ENCODE measurements around the gene KCNJ9. TPM values are rescaled to one million over a fixed set of nuclear protein-coding genes. Genes with fewer than 3 reads are reported as not detected.
A peak's percentile ranks its signal among the peaks of the same experiment; 100 is the strongest.

KCNJ9 gene
- total RNA-seq, 1 donor from 2014 or later, result not detected

DNA sequence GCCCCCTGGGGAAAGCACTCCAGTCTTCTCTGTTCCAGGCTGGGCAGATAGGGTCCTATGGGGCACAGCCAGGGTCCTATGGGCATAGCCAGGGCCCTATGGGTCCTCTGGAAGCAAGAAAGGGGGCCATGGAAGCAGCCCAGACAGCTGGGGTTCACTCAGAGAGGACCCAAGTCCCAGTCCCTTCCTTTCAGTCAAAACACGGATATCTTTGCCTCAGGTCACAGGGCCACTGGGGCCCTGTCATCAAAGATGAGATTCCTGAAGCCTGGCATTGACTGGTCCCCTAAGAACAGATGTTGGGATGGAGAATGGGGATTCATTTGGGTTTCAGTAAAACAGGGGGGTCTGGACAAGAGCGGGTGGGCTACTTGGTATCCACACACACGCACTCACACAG is 8.5 kb downstream of the KCNJ9 start:
- DNase-seq, result no peak

DNA sequence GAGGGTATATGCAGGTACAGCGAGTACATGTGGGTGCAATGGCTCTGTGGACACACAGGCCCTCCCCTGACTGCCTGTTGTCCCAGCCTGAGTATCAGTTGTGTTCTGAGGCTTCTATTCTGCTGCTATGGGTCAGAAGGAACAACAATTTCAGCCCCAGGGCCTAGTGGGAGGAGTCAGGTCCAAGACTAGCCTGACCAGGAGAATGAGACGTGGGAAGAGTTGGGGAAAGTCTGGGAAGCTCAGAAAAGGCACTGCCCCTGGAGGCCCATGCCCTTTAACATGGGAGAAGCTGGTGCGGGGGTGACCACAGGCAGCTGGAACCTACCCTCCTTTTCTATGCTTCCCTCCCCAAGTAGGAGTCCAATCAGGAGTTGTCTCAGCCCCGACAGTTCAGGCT is 9.4 kb downstream of the KCNJ9 start:
- DNase-seq, result no peak

DNA sequence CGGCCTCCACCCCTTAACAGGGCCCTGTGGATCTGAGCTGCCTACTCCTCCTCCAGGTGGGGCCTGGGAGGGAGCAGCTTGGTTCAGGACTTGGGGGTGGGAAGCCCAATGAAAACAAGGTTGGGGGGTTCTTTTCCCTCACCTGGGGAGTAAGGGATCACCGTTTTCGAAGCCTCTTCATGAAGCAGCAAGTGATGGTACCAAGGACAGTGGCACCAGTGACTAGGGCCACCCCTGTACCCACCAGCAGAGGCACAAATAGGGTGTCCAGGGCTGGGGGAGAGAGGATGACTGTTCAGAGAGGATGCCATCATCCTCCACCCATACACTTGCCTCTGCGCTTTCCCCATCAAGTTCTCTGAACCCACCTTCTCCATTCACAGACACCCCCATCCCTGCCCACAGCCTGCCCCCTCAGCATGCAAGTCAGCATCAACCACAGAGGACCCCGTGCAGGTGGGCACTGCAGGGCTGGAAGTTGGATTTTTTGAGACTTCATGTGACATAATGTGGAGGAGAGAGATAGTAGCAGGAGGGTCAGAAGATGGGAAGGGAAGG is 10.4 kb downstream of the KCNJ9 start:
- DNase-seq, result no peak

DNA sequence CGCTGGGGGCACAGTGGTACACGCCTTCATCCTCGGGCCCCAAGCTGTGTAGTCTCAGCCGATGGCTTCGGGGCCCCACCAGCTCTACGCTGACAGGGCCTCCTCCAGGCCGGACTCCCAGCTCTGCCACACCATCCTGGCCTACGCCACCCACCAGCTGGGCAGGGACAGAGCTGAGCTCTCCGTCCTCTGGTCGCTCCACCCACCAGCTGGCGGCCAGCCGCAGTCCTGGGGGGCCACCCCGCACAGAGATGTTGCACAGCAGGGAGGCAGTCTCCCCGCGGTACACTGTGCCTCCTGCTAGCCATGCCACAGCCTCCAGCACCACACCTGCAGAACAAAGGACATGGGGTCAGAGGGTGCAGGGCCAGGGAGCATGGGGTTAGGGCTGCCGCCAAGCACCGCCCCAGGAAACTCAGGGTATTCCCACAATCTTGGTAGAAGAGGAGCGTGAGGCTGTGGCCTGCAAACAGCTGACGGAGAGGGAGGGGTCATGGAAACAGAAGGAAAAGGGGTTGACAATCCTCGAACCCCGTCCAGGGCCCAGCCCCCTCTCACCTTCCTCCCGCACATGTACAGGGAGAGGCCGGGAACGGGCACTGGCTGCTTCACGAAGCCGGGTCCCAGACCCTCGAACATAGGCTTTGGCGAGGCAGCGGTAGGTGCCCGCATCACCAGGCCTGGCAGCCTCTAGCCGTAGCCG is 11.2 kb downstream of the KCNJ9 start:
- no peak for DNase-seq

DNA sequence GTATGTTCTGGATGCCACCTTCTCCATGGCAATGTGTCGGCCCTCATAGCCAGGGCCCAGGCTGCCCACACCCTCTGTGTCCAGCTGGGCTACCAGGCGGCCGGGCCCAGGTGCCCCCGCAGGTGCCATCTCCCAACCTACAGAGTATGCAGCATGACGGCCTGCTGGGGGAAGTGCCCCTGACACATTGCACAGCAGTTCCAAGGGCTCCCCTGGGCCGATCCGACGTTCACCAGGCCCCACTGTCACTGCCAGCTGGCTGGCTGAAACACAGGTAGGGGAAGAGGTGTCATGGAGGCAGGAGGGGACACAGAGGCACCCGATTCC is 11.7 kb downstream of the KCNJ9 start:
- no peak for DNase-seq

DNA sequence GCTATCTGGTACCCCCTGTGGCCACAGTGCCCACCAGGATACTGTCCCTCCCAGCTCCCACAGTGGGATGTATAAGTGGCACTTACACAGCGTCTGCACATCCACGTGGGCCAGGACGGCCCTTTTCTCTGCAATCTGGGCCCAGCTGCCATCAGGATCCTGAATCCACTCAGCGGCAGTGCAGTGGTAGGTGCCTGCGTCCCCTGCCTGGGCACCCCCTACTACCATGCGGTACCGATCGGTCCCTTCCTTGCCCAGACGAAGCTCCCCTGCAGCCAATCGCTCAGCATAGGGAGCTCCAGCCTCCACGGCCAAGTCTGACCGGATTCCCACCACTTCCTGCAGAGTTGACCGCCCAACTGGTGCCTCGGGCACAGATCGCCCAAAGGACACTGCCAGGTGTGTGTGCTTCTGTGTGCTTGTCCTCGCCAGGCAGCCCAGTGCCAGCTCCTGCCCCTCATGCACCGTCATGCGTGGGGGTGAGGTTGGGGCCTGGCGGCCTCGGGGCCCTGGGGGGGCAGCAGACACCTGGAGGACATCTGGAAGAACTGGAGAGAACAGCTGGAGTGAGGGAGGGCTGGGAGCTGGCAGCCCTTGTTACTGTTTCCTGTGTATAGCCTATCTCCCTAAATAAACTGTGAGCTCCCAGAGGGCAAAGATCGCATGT is 12.4 kb downstream of the KCNJ9 start:
- DNase-seq, result no peak

DNA sequence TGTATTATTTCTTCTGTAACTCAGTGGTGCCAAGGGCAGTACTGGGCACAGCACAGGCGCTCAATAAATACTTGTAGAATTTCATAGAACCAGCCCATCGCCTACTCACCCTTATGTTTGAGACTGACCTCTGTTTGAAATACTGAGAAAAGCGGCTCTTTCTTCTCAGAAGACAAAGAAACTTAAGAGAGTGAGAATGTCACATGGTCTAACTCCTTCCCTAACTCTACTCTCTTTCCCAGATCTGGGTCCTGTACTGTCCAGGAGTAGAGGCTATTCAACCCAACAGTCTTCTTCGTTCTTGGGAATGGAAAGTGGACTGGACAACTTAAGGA is 12.9 kb downstream of the KCNJ9 start:
- DNase-seq, result no peak

DNA sequence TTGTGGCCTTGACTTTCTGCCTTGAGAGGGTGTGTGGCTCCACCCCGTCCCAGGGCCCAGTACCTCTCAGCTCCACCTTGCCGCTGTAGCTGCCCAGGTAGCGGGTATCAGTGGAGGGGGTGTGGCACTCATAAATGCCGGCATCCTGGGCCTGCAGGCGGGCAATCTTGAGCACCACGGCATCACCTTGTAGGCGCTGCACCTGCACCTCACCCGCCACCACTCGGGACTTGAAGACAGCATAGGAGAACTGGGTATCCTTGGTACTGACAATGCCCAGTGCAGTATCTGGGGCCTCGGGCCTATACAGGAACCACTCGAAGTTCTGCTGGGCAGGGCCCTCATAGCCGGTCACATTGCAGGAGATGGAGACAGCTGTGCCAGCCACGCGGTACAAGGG is 13.5 kb downstream of the KCNJ9 start:
- no peak for DNase-seq

DNA sequence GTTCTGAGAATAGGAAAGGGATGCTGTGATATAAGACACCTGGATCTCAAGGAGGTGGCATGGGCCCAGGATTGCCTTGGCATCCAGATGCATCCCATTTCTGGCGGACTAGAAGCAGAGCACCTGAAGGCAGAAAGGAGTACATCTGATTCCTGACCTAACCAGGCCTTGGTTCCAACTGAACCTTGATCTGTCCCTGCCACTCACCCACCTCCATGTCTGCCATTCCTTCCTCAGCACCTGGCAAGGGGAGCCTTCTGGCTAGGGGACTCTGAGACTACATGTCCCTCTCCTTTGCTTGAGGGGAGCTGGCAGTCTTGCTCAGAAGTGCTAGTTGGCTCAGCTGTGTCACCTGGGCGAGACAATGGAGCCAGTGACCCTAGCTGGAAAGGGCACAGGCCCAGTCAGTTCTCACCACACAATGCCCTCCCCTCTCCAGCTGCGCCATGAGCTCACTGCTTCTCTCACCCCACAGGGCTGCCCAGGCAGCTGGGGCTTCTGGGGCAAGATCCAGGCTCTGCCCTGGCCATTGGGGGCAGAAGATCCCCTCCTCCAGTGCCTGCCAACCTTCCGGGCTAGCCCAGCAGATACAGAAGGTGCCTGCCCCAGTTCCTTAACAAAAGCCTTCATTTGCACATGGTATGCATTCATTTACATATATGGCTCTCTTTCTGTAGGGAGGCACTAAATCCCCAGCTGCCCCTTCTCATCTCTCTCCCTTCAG is 14.2 kb downstream of the KCNJ9 start:
- DNase-seq, result peak; percentile 20

DNA sequence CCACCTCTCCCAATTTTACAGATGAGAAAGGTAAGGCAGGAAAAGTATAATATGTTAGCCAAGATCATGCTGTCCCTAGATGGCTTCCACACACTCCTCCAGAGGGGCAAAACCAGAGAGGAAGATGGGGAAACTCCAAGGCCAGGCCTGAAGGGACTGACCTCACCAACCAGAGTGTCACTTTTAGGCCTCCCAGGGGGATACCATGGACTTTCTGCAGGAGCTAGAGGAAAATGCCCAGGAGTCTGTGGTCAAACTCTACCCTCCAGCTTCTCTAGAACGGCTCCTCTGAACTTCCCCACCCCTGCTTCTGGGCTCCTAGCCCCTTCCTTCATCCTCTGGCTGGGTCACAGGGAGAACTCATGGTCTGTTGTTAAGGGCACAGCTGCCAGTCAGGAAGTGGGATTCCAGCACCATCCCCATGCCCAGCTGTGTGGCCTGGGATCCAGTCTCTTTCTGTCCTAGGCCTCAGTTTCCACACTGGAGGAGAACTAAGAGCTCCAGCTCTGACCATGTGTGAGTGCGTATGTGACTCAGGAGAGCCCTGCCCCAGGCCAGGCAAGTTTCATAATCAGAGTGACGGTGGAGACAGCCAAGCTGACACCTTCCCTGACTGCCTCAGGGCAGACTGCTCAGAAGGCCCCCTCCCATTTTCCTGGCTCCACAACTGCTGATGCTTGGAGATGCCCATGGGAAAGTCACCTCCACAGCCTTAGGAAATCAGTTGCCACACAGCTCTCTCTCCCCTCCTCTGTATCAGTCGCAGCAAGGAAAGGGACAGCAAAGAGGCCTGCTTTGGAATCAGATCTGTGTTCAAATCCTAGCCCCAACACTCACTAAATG is 15.2 kb downstream of the KCNJ9 start:
- no peak for DNase-seq

DNA sequence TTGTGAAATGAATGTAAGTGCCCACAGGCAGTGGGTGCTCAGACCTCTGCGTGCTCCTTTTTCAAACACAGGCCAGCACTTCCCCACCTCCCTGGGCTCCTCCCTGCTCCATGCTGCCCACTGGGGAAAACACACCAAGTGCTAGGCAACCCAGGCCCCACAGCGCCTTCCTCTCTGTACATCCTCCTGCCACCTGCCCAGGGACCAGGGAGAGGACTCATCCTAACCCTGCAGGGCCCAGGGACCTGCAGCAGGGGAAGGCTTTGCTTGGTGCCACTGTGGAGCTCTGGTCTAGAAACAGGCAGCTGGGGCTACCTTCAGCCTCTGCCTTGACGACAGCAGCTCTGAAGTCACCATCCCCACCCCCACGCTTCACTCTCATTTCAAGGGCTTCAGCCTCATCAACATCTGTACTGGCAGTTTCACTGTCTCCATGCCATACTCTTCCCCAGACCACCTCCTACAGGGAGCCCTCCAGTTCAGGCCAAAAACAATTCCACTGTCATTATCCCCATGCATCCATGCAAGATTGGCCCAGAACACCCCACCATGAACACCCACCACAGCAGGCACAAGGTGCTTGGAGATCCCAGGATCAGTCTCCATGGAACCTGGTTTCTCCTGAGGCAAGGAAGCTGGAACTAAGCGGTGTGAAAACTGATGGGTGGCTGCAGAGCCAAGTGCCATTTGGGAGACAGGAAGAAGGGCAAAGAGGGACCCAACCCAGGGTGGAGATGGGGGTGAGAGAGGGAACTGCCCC is 16.0 kb downstream of the KCNJ9 start:
- DNase-seq, result no peak

DNA sequence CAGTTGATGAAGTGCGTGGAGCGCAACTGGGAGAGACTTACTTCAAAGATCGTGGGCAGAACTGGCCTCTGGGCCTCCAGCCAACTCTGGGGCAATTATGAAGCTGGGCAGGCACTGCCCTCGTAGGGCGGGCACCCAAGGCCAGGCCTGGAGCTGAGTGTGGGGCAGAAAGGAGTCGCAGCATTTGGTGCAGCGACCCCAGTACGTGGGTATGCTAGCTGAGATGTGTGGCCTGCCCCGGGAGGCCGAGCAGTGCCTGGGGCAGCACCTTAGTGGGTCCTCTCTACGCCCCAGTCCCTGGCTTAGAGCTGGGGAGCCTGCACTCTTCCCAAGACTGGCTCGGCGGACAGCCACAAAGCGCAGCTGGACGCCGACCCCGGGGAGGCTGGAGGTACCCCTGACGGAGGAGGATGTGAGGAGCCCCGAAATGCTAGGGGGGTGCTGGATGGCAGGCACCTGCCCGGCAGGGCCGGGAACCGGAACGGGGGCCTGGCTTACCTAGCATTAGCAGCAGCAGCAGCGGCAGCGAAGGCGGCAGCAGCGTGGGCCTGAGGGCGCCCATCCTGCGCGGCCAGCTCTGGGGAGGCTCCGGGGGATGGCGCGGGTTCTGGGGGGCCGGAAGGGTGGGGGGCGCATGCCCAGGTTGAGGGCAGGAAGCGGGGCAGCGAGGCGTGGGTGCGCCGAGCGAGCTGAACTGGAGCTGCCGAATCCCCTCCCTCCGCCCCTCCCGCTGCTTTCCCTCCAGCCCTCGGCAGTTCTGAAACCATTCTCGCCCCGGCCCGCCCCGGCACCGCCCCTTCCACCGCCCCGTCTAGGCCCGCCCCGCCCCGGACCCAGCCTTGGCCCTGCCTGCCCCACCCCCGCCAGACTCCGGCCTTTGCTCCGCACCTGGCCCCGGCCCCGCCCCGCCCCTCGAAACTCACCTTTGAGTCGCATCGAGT is 16.8 kb downstream of the KCNJ9 start, which contains the start of gene IGSF8:
IGSF8 (minus strand) TSS at position 709 of the 941 bp plus-strand sequence; CDS start at position 562, 147 bp downstream.
- DNase-seq, result peak; percentile 83

DNA sequence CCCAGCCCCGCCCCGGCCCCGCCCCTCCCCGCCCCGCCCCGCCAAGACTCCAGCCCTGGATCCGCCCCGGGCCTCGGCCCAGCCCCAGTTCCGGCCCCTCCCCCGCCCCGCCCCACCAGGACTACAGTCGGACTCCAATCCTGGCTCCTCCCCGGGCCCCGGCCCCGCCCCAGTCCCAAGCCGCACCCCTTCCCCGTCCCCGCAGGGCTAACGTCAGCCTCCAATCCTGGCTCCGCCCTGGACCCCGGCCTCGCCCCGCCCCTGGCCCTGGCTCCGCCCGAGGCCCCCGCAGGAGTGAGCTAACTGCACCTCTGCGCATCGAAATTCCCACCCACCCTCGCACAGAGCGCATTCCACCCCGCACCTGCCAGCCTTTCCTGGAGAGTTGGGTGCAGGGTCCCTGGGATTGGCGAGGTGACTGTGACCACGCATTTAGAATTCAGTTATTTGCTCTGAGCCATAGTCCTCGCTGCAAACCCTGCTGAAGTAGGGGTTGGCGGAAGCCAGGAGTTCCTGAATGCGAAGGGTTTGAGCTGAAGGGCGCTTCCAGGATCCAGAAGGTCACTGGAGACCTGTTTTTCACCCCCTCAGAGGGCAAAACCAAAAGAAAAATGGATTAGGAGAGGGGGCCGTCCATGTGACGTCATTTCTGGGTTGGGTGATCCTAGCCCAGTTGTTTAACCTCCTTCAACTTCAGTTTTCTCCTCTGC is 17.7 kb downstream of the KCNJ9 start:
- DNase-seq, result peak; percentile 95

DNA sequence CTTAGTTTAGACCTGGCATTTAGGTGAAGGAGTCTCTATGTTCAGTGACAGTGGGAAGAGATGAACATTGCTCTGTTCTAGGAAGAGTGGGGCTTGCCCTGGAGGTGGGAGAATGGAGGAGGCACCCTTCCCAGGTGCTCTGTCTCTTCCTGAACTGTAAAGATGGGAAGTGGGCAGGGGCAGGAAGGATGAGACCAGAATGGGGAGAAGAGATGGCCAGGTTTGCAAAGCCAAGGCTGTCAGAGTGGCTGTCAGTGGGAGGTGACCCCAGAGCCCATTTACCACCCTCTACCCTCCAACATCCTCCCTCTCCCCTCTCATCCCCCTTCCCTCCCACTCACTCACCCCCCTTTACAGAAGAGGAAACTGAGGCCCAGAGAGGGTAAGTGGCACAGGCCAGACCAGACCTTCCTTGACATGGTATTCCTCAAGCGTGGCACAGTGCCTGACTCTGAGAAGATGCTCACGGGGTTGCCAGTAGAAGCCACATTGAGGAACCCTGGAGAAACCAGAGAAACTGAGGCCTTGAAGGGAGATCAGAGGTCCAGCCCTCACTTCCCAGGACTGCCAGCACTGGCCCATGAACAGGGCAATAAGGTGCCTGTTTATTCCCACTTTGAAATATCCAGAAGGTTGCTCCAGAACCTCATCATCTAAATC is 18.5 kb downstream of the KCNJ9 start:
- DNase-seq, result no peak

DNA sequence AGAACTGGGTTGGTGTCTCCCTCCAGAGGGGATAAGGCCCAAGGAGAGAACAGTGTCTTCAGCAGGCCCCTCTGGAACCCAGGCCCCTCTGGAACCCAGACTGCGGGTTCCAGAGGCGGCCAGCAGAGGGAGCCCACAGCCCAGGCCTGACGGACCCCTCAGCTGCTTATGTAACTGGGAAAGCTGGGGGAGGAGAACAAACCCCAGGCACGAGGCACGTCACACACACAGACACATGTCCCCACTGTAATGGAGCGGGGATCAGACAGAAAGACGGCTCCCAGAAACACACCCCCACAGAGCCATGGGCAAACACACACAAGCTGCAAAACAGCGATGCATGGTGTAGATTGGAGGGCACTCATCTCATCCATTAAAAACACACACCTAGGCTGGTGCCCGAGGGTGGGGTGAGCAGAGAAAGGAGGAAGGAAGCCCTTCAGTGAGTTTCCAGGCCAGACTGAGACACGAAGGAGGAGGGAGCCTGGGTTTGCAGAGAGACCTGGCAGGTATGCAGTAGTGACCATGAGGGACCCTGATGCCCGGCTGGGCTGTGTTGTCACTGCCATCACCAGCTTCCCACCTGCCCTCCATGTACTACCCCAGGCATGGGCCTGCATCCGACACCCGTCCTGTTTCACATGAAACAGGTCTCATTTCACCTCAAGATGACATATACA is 19.8 kb downstream of the KCNJ9 start:
- DNase-seq, result peak; percentile 80

DNA sequence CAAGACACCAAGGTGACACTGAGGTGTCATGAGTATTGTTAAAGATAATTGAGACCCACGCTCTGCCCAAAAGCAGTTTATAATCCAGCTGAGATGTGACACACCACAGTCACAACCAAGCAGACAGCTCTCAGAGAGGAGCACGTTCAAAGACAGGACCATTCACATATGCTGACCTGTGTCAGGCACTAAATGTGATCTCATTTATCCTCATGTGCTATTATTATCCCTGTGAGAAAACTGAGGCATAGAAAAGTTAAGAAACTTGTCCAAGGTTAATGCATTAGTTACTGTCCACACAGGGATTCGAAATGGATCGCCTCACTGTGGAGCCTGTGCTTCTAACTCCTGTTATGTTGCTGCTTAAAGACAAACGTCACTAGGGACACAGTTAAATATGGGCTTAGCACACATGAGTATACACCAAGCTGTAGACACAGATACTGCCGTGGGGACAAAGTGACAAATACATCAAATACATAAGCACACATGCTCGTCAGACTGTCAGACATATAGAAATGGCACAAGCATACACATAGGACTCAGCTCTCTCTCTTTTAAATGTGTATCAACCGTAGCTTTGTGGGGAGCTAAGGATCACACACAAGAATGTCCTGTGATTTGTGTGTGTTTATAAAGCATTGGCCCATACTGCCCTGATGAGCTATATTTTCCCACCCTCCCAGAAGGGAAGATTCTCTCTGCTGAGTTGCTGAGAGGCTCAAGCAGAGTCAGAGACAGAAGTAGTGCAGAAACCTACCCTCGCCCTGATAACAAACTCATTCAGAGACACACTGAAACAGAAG is 20.6 kb downstream of the KCNJ9 start:
- no peak for DNase-seq

DNA sequence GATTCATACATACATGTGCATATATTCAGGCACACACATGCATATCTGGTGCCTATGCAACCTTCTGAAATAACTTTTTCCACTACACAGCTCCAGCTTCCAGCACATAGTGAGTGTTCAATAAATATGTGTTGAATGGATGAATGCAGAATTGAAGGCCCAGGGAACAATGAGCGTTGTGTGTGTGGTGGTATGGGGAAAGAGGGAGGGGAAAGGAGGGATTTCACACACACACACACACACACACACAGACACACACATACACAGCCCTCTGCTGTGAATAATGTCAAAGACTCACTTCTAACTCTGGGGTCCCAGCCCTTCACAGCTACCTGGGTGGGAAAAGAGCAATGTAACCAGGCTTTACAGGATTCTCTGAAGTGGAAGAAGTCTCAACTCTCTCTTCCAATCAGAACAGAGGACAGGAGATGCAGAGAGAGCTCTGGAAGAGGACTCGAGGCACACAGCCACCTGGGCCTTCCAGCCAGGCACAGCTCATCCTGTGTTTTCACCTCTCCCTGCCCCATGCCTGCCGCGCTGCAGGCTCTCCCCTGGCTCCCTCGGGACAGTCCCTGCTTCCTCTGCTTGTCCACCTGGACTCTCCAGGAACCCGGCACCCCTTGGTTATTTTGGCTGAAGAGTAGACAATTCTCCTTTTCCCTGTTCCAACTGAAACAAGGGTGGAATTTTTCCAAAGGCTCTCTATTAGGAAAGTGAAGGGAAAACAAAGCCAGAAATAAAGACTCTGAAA is 22.5 kb downstream of the KCNJ9 start:
- no peak for DNase-seq
